NCI-H2107 treated with DMSO at 0.1 percent for 48 hours (cell line): Measurements from ENCODE around the gene ARL14.
"Not testable (repeated sequence)": the region's sequence is repeated elsewhere in the genome, so short reads cannot be mapped to it uniquely, and the experiment has no call there.

Source experiments
- DNase-seq: peaks from one replicate; lab custom pipeline; 2025; ENCODE audit not compliant: unreplicated experiment; lab: John Stamatoyannopoulos, UW

The ARL14 gene

GRCh38 chr3:160675566-160676124 lies 1.3 kb upstream of the ARL14 start:
- DNase-seq = no peak

GRCh38 chr3:160677459-160677881 lies 510 bp downstream of the ARL14 start:
- DNase-seq = no peak

GRCh38 chr3:160678292-160678842 lies 1.4 kb downstream of the ARL14 start:
- no peak for DNase-seq

DNA sequence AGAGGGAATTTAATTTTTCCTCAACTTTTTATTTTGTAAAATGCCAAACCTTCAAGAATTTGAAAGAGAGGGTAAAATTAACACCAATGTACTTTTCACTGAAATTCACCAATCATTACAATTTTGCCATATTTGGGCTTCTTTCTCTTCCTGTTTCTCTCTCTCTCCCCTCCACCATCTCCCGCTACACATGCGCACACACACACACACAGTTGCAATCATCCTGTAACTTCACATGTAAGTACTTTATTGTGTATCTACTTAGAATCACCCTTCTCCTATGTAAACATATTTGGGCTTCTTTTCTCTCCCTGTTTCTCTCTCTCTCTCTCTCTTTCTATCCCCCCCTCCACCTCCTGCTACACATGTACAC lies 7.4 kb downstream of the ARL14 start:
- no peak for DNase-seq

DNA sequence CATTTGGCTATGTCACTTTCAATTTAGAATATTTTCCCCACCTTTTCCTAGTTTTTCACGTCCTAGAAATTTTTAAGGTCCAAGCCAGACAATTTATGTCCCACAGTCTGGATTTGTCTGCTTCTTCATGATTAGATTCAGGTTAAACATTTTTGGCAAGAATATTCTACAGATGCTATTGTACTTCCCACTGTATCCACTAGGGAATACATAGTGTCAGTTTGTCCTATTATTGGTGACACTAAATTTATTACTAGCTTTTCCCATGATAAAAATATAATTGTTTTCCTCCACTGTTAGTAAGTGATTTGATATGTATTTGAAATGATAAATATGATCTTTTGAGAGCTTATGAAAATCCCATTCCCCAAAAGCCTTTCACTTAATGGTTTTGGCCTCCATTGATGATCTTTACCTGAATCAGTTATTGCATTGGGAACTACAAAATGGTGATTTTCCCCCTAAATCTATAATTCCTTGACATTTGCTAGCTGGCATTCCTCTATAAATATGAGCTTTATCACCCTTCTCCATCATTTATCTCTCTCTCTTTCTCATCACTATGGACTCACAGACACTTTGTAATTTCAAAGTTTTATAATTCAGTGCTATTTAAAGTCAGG lies 8.3 kb downstream of the ARL14 start:
- DNase-seq = no peak

DNA sequence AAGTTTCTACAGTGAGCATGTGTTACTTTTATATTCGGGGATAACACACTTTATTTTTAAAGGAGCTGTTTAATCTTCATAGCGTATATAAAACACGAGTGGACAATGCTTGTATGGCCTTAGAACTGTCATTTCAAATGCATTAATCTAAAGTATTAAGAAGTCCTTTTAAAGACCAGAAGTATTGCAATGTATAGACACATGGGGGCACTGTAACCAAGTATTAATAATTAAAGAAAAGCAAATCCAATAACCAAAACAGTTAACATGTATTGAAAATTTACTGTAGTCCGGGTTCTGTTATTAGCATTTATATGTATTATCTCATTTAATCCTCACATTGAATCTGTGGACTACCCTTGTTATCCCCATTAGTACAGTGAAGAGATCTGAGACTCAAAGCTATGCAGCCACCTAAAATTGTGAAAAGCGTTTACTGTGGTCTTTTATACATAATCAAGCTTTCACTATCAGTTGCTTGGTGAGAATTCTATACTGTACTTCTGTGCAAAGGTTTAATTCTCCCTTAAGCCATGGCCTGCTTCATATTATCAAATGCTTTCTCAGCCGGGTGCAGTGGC lies 10.1 kb downstream of the ARL14 start:
- peak; percentile 11 for DNase-seq

DNA sequence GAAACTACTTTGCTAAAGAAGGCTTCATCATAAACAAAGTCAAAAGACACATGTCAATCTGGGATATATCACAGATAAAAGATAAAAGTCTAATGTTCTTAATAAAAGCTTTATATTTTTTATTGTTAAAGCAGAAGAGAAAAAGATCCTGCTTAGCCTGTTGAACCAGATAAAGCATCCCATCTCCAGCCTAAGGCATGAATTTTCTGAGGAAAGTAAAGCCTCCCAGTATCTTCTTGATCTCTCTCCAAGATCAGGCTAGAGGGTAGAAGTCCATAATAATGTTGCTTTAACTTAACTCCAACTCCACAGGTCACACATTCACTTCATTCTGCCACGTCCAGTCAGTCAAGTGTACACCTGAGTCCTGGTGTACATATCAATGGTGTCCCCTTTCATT lies 14.2 kb downstream of the ARL14 start:
- DNase-seq = no peak

- DNase-seq = no peak
Measured at GRCh38 chr3:160691962-160692361, 15.0 kb downstream of the ARL14 start.

GRCh38 chr3:160693191-160693590 lies 16.2 kb downstream of the ARL14 start:
- DNase-seq = no peak

DNA sequence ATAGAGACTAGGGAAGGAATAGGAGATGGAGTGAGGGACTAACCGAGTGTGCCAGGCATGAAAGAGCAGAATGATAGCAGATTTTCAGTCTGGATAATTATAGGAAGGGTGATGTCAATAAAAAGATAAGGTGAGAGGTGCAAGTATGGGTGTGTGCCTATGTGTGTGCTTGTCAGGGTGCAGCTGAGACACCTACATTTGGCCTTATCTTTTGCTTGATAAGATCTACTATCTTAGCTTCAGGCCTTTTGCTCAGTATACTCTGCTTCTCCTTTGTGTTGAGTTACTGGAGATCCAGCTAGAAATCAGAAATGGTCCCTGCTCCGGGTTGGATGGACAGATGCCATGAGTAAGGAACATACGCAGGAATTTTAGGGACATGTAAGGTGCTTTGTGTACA lies 17.4 kb downstream of the ARL14 start:
- DNase-seq = no peak

DNA sequence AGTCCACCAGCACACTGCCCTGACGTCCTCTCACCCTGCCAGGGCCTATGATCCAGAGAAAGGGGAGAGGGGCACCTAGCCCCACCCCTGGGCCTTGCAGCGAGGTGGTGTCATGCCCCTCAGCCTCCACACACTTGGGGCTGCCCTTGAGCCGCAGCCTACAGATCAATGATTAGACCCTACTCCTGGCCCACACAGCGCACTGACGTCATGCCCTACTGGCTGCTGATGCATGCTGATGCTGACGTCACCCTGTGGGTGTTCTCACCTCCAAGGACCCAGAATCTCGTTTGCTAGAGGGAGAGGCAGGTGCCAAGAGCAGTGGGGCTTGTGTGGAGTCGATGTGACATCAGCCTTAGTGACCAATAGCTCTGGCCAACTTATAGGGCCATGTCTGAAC lies 18.0 kb downstream of the ARL14 start:
- no peak for DNase-seq

DNA sequence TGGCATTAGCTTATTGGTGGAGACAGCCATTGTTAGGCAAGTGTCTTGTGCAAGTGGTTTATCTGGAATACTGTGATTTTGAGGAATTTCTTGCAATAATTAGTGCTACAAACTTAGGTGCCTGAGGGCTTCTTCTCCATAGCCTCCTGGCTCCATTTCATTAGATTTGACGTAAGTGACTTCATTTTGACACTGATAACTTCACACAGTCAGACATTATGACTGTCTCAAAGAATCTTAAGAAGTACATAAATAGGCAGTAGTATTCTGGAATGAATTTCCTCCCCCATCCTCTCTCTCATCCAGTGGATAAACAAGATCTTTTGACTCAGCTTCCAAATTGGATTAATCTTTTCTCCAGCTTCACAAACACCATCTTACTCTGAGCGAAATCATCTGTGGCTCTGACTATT lies 19.0 kb downstream of the ARL14 start:
- no peak for DNase-seq

- no peak for DNase-seq
Measured at GRCh38 chr3:160697637-160698380, 20.8 kb downstream of the ARL14 start.

DNA sequence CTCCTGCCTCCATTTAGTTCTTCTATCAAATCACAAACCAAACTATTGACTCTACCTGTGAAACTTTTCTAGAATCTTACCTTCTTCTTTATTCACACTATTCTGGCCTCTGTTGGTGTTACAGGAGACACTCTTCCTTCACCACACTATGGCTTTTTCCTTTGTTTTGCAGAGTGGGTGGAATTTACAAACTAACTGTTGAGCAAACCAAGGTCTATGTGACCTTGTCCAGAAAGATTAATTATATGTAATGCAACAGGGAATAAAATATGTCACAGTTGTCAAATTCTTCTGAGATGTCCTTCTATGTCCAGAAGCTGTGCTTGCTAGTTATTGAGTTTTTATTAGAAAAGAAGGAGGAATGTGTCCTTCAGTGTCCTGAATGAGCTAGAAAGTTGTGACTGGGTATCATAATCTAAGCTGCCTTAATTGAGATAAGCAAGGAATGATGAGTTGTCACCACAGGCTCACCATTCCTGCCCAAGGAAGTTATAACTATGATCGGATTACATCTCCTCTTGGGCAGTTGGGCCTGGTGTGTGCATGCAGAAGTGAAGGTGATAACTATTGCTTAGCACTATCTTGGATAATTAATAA lies 21.7 kb downstream of the ARL14 start:
- DNase-seq = no peak

DNA sequence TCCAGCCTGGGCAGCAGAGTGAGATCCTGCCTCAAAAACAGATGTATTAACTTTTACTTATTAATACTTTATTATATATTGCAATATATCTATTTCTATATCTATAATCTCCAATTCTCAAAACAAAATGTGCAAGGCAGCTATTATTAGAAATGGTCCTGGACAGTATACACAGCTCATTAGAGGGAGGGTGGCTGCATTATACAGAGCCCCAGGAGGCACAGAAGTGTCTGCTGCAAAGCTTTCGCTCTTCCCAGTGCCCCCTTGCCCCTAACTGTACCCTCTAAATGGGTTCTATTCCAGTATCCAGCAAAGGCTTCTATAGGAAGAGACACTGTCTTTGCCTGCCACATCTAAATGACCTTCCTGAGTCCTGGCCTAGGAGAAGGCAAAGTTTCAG lies 24.5 kb downstream of the ARL14 start:
- no peak for DNase-seq

- no peak for DNase-seq
Measured at GRCh38 chr3:160702290-160702689, 25.3 kb downstream of the ARL14 start.

DNA sequence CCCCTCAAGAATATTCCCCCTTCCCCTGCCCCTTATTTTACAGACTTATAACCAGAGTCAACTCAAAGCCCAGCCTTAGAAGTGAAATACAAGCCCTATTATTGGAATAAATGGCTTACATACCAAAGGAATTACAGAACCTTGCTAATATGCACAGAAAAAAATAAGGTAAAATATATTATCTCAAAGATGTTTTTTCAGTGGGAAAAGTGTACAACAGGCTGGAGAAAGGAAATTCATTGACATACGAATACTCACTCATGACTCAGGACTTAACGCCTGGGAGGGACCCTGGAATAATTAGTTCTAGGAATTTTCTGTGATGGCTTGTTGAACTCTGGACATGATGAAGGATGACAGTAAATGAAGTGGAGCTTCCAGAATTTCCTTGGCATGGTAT lies 27.0 kb downstream of the ARL14 start:
- no peak for DNase-seq

- DNase-seq = peak; percentile 96
Measured at GRCh38 chr3:160707187-160707794, 30.3 kb downstream of the ARL14 start.

DNA sequence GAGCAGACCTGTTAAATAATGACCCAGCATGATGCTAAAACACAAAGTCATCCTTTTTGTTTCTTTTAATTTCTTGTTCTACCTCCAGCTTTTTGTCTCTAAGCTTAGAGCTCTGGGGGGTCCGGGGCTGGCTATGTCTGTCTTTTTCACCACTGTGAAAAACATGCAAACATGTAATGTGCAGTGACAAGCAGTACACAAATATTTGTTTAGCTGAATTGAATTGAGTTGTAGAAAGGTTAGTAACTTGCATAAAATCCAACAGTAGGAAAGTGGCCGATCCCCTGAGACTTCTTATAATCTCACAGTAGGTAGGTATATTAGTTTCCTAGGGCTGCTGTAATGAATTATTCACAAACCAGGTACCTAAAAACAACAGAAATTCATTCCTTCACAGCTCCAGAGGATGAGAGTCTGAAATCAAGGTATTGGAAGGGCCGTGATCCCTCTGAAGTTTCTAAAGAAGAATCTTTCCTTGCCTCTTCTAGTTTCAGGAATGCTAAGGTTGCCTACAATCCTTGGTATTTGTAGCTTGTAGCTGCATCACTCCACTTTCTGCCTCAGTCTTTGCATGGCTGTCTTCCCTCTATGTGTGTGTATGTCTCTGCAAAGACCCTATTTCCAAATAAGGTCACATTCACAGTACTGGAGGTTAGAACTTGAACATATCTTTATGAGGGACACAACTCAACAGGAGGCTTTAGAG lies 32.7 kb downstream of the ARL14 start:
- DNase-seq = no peak

DNA sequence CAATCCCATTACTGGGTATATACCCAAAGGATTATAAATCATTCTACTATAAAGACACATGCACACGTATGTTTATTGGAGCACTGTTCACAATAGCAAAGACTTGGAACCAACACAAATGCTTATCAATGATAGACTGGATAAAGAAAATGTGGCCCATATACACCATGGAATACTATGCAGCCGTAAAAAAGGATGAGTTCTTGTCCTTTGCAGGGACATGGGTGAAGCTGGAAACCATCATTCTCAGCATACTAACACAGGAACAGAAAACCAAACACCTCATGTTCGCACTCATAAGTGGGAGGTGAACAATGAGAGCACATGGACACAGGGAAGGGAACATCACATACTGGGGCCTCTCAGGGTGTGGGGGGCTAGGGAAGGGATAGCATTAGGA lies 36.2 kb downstream of the ARL14 start:
- not testable (repeated sequence) for DNase-seq
